OCI-LY7 (cell line): Measurements from ENCODE around the gene IPO13. TPM values are rescaled to one million over a fixed set of nuclear protein-coding genes. Genes with fewer than 3 reads are reported as not detected.

Experiments
- BruUV-seq: library from RNA; stranded (reverse); fragments of 400-500 nt; replicated peaks from 2 replicates; lab custom pipeline; 2021; lab: Mats Ljungman, UMichigan
- CTCF ChIA-PET: fragments of 300-600 bp; sonication (Branson Sonifier 250); formaldehyde crosslinking; loops from one replicate; lab custom pipeline; 2022; ENCODE audit warnings: antibody characterized with exemption; ENCODE audit not compliant: unreplicated experiment; lab: Charles Lee
- POLR2A ChIA-PET: fragments of 300-600 bp; sonication (Branson Sonifier 250); formaldehyde crosslinking; loops from one replicate; lab custom pipeline; 2022; ENCODE audit warnings: antibody characterized with exemption; lab: Charles Lee
- DNase-seq: peaks from one replicate; pipeline ENCODE4 v3.0.0-alpha.2; 2015; ENCODE audit warnings: low spot score
- H2AFZ ChIP-seq: fragments of 200-600 bp; sonication (generic), shearing (Covaris generic); 2 replicates; pipeline ENCODE4 v1.6.1; 2014; ENCODE audit warnings: mild to moderate bottlenecking, antibody characterized with exemption, low read length, moderate library complexity
- H3K27ac ChIP-seq: fragments of 200-600 bp; sonication (generic); 2 replicates; pipeline ENCODE4 v1.5.1; 2014; ENCODE audit warnings: mixed run types, low read depth, mild to moderate bottlenecking, moderate library complexity, low read length, inconsistent platforms; ENCODE audit not compliant: poor library complexity, severe bottlenecking
- H3K36me3 ChIP-seq: fragments of 200-600 bp; sonication (generic); 2 replicates; pipeline ENCODE4 v1.6.1; 2014; ENCODE audit warnings: mild to moderate bottlenecking, antibody characterized with exemption, low read length, moderate library complexity, mixed read lengths; ENCODE audit not compliant: insufficient read depth
- H3K4me1 ChIP-seq: fragments of 200-600 bp; sonication (generic); 2 replicates; pipeline ENCODE4 v1.5.1; 2014; ENCODE audit warnings: mild to moderate bottlenecking, low read length; ENCODE audit not compliant: insufficient read depth, poor library complexity, severe bottlenecking
- H3K4me2 ChIP-seq: fragments of 200-600 bp; sonication (generic); 2 replicates; pipeline ENCODE4 v1.6.1; 2014; ENCODE audit warnings: mild to moderate bottlenecking, low read length
- H3K4me3 ChIP-seq: fragments of 200-600 bp; sonication (generic); 2 replicates; pipeline ENCODE4 v1.5.1; 2014; ENCODE audit warnings: mild to moderate bottlenecking, low read depth, low read length; ENCODE audit not compliant: poor library complexity, severe bottlenecking
- H3K79me2 ChIP-seq: fragments of 200-600 bp; sonication (generic); 2 replicates; pipeline ENCODE4 v1.6.1; 2016; ENCODE audit warnings: low read depth, mild to moderate bottlenecking, low read length, moderate library complexity, mixed read lengths; ENCODE audit not compliant: insufficient read depth
- H3K9me2 ChIP-seq: fragments of 200-600 bp; sonication (generic); 2 replicates; pipeline ENCODE4 v1.6.1; 2016; ENCODE audit warnings: mild to moderate bottlenecking, low read length, mixed read lengths; ENCODE audit not compliant: insufficient read depth
- H3K9me3 ChIP-seq: fragments of 200-600 bp; sonication (generic); 2 replicates; pipeline ENCODE4 v1.6.1; 2014; ENCODE audit warnings: mild to moderate bottlenecking, mixed run types, low read length, mixed read lengths
- H4K20me1 ChIP-seq: fragments of 200-600 bp; sonication (generic); 2 replicates; pipeline ENCODE4 v1.6.1; 2014; ENCODE audit warnings: mild to moderate bottlenecking, antibody characterized with exemption, low read length, moderate library complexity, mixed read lengths; ENCODE audit not compliant: insufficient read depth
- EZH2phosphoT487 ChIP-seq: fragments of 200-600 bp; sonication (generic); IDR thresholded peaks from 2 replicates; pipeline ENCODE4 v1.6.1; 2018; ENCODE audit warnings: low read depth, borderline replicate concordance, mild to moderate bottlenecking, mixed run types, antibody characterized with exemption, low read length, moderate library complexity, mixed read lengths
- intact Hi-C: fragments of 100-400 bp; cut with micrococcal nuclease; formaldehyde crosslinking; loops from one replicate; pipeline ENCODE4 v1.10.0; 2022; ENCODE audit not compliant: unreplicated experiment
- total RNA-seq, 2 experiments: library from RNA; depleted of rRNA in 1 of 2; stranded (reverse); fragments of >200 nt in 1 of 2; shearing (Covaris generic) in 1 of 2; gene quantifications; 2 replicates each; pipeline ENCODE4 v1.2.3, GENCODE V29; 2014 to 2022
- TF ChIP-seq, protein P1 (sequence below): fragments of 200-600 bp; sonication (generic); conservative IDR thresholded peaks from 2 replicates; pipeline ENCODE4 v1.5.1; 2014; ENCODE audit warnings: mild to moderate bottlenecking, antibody characterized with exemption, low read length, moderate library complexity, mixed read lengths

Gene IPO13
- total RNA-seq, 2 experiments from 2014 or later, result 17.8 to 24.1 TPM

DNA sequence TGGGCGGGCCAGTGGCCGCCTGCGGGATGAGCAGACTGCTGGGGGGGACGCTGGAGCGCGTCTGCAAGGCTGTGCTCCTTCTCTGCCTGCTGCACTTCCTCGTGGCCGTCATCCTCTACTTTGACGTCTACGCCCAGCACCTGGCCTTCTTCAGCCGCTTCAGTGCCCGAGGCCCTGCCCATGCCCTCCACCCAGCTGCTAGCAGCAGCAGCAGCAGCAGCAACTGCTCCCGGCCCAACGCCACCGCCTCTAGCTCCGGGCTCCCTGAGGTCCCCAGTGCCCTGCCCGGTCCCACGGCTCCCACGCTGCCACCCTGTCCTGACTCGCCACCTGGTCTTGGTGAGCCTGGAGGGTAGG lies 34.4 kb downstream of the IPO13 start:
- H3K79me2 ChIP-seq, result no peaks in the 10 kb centered on the region
- POLR2A ChIA-PET, result no interaction called here
- no TSS peak for BruUV-seq

DNA sequence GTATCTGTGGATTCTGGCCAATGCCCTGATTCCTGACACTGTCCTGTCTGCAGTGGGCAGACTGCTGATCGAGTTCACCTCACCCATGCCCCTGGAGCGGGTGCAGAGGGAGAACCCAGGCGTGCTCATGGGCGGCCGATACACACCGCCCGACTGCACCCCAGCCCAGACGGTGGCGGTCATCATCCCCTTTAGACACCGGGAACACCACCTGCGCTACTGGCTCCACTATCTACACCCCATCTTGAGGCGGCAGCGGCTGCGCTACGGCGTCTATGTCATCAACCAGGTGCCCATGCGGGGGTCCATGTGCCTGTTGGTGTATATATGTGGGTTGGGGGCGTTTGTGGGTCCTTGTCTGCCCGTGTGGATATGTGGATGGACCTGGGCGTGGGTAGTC lies 34.9 kb downstream of the IPO13 start:
- Histone ChIP-seq H3K9me2 (no peaks in the 10 kb centered on the region), H3K9me3 (no peaks in the 10 kb centered on the region), H3K4me1 (no peaks in the 10 kb centered on the region), H4K20me1 (no peaks in the 10 kb centered on the region), H2AFZ (no peak overlapping the region), H3K4me3 (no peak overlapping the region), H3K27ac (no peak overlapping the region), H3K79me2 (no peaks in the 10 kb centered on the region), H3K4me2 (no peak overlapping the region), H3K36me3 (peaks cover 22% of the 10 kb centered on the region)
- no TSS peak for BruUV-seq
- DNase-seq, result no peak
- TF ChIP-seq, protein P1, sequence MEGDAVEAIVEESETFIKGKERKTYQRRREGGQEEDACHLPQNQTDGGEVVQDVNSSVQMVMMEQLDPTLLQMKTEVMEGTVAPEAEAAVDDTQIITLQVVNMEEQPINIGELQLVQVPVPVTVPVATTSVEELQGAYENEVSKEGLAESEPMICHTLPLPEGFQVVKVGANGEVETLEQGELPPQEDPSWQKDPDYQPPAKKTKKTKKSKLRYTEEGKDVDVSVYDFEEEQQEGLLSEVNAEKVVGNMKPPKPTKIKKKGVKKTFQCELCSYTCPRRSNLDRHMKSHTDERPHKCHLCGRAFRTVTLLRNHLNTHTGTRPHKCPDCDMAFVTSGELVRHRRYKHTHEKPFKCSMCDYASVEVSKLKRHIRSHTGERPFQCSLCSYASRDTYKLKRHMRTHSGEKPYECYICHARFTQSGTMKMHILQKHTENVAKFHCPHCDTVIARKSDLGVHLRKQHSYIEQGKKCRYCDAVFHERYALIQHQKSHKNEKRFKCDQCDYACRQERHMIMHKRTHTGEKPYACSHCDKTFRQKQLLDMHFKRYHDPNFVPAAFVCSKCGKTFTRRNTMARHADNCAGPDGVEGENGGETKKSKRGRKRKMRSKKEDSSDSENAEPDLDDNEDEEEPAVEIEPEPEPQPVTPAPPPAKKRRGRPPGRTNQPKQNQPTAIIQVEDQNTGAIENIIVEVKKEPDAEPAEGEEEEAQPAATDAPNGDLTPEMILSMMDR, result no peak
- TF ChIP-seq EZH2phosphoT487, result no peak
- CTCF ChIA-PET, result no interaction called here
- intact Hi-C loops, result no loop called here
- POLR2A ChIA-PET, result no interaction called here

More for the DNA sequence above, 34.4 kb downstream of the IPO13 start:
- H3K27ac ChIP-seq, result no peak overlapping the region
- H3K4me2 ChIP-seq, result no peak overlapping the region
- no peaks in the 10 kb centered on the region for H3K9me3 ChIP-seq
- TF ChIP-seq, protein P1, result no peak
- TF ChIP-seq EZH2phosphoT487, result no peak
- no peaks in the 10 kb centered on the region for H3K9me2 ChIP-seq
- H4K20me1 ChIP-seq, result 0 out of 2 replicates have a peak, but pooled peaks cover 4% of the 10 kb centered on the region
- no peak overlapping the region for H2AFZ ChIP-seq
- CTCF ChIA-PET, result no interaction called here
- intact Hi-C loops, result no loop called here
- no peak overlapping the region for H3K4me3 ChIP-seq
- H3K4me1 ChIP-seq, result peaks cover 3% of the 10 kb centered on the region
- DNase-seq, result no peak
- peaks cover 27% of the 10 kb centered on the region for H3K36me3 ChIP-seq

DNA sequence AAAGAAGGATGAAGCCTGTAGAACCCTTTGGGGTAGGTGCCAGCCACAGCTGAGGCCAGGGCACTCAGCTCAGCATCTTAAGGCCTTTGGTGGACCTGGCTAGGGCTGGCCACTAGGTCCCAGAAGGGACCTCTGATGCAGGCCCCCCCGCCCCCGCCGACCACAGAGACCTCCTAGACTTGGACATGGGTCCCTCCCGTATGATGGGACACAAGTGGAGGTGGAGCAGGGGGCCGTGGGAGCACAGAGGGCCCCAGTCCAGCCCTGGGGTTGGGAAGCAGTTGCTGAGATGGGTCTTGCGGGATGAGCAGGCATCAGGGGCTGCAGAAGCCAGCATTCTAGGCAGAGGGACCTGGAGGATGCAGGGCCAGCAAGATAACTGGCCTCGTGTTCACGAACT lies 35.5 kb downstream of the IPO13 start:
- H2AFZ ChIP-seq, result no peak overlapping the region
- TF ChIP-seq, protein P1, result no peak
- TF ChIP-seq EZH2phosphoT487, result no peak
- ChIA-PET POLR2A (no interaction called here), CTCF (no interaction called here)
- H3K9me2 ChIP-seq, result no peaks in the 10 kb centered on the region
- H3K36me3 ChIP-seq, result peaks cover 16% of the 10 kb centered on the region
- H3K4me2 ChIP-seq, result no peak overlapping the region
- H3K4me3 ChIP-seq, result no peak overlapping the region
- BruUV-seq, result no TSS peak
- no peaks in the 10 kb centered on the region for H3K79me2 ChIP-seq
- H3K27ac ChIP-seq, result no peak overlapping the region
- H3K4me1 ChIP-seq, result no peaks in the 10 kb centered on the region
- no peaks in the 10 kb centered on the region for H4K20me1 ChIP-seq
- intact Hi-C loops, result no loop called here
- DNase-seq, result no peak
- no peaks in the 10 kb centered on the region for H3K9me3 ChIP-seq
